ENCODE measurements around the gene RHOJ.

- TF ChIP-seq NFYC (CRISPR knock-in tag; IDR thresholded peaks at IDR 0.05): no peak
- TF ChIP-seq RFX5 (IDR thresholded peaks at IDR 0.05; ENCODE audit: low read depth, low read length): no peak
Observed at GRCh38 chr14:63224196-63224595, 20.0 kb downstream of the RHOJ start.
